Loucy (cell line): ENCODE results near the gene MGP.

Experiments used
- H2AFZ ChIP-seq: fragments of 200-600 bp; sonication (generic); 2 replicates; pipeline ENCODE4 v1.6.0; 2016; ENCODE audit warnings: antibody characterized with exemption, mild to moderate bottlenecking, low read length, moderate library complexity
- H3F3A ChIP-seq: fragments of 200-600 bp; 2 replicates; pipeline ENCODE4 v1.6.0; 2016; ENCODE audit warnings: antibody characterized with exemption, low read depth, mild to moderate bottlenecking
- H3K27me3 ChIP-seq: fragments of 200-600 bp; sonication (generic); 2 replicates; pipeline ENCODE4 v1.6.1; 2014; ENCODE audit warnings: low read length, mild to moderate bottlenecking; ENCODE audit not compliant: insufficient read depth, poor library complexity, severe bottlenecking
- H3K36me3 ChIP-seq: fragments of 200-600 bp; sonication (generic); 2 replicates; pipeline ENCODE4 v1.6.1; 2016; ENCODE audit warnings: low read length; ENCODE audit not compliant: insufficient read depth
- H3K4me1 ChIP-seq: fragments of 200-600 bp; sonication (generic); 2 replicates; pipeline ENCODE4 v1.5.1; 2014; ENCODE audit warnings: low read length, mild to moderate bottlenecking; ENCODE audit not compliant: insufficient read depth, poor library complexity, severe bottlenecking
- H3K4me2 ChIP-seq: fragments of 200-600 bp; sonication (generic); 2 replicates; pipeline ENCODE4 v1.6.0; 2014; ENCODE audit warnings: antibody characterized with exemption, low read length, low read depth, mild to moderate bottlenecking; ENCODE audit not compliant: poor library complexity, severe bottlenecking
- H3K4me3 ChIP-seq: fragments of 200-600 bp; sonication (generic); 2 replicates; pipeline ENCODE4 v1.5.1; 2014; ENCODE audit warnings: low read length, mild to moderate bottlenecking, mixed read lengths; ENCODE audit not compliant: poor library complexity, severe bottlenecking
- H3K79me2 ChIP-seq: fragments of 200-600 bp; sonication (generic); 2 replicates; pipeline ENCODE4 v1.6.1; 2014; ENCODE audit warnings: low read length; ENCODE audit not compliant: insufficient read depth
- H3K9ac ChIP-seq: fragments of 200-600 bp; sonication (generic); 2 replicates; pipeline ENCODE4 v1.6.0; 2014; ENCODE audit warnings: mild to moderate bottlenecking, low read depth, low read length, moderate library complexity; ENCODE audit not compliant: poor library complexity, severe bottlenecking
- H3K9me2 ChIP-seq: fragments of 200-600 bp; sonication (generic); replicated peaks from 2 replicates; pipeline ENCODE4 v1.6.1; 2016; ENCODE audit warnings: low read depth, low read length, mixed read lengths
- H3K9me3 ChIP-seq: fragments of 200-600 bp; sonication (generic); 2 replicates; pipeline ENCODE4 v1.6.1; 2014; ENCODE audit warnings: mild to moderate bottlenecking, antibody characterized with exemption, low read length, low read depth; ENCODE audit not compliant: insufficient read depth
- H4K20me1 ChIP-seq: fragments of 200-600 bp; sonication (generic); 2 replicates; pipeline ENCODE4 v1.6.0; 2014; ENCODE audit warnings: antibody characterized with exemption, low read length, mild to moderate bottlenecking; ENCODE audit not compliant: insufficient read depth, poor library complexity, severe bottlenecking
- EZH2phosphoT487 ChIP-seq: fragments of 200-600 bp; IDR thresholded peaks from 2 replicates; pipeline ENCODE4 v1.6.1; 2018; ENCODE audit warnings: antibody characterized with exemption, mild to moderate bottlenecking, moderate library complexity, borderline replicate concordance
- TF ChIP-seq, protein P1 (sequence below): fragments of 200-600 bp; sonication (generic); conservative IDR thresholded peaks from 2 replicates; pipeline ENCODE4 v1.5.1; 2014; ENCODE audit warnings: mild to moderate bottlenecking, antibody characterized with exemption, low read length

MGP gene

DNA sequence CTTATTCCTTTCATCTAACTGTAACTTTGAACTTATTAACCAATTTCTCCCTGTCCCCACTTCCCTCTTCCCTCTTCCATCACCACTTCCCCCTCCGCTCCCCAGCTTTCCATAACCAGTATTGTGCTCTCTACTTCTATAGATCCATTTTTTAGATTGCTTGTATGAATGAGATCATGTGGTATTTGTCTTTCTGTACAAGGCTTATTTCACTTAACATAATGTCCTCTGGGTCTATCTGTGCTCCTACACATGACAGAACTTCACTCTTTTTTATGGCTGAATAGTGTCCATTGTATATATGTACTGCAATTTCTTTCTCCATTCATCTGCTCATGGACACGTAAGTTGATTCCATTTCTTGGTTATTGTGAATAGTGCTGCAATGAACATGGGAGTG lies 38.3 kb upstream of the MGP start:
- no peaks in the 10 kb centered on the region for H3F3A ChIP-seq
- no peaks in the 10 kb centered on the region for H3K36me3 ChIP-seq
- H3K4me3 ChIP-seq = no peak overlapping the region
- H3K4me2 ChIP-seq = no peak overlapping the region
- H3K9me3 ChIP-seq = no peaks in the 10 kb centered on the region; the same call in 1 of the 2 replicates
- TF ChIP-seq, protein P1, sequence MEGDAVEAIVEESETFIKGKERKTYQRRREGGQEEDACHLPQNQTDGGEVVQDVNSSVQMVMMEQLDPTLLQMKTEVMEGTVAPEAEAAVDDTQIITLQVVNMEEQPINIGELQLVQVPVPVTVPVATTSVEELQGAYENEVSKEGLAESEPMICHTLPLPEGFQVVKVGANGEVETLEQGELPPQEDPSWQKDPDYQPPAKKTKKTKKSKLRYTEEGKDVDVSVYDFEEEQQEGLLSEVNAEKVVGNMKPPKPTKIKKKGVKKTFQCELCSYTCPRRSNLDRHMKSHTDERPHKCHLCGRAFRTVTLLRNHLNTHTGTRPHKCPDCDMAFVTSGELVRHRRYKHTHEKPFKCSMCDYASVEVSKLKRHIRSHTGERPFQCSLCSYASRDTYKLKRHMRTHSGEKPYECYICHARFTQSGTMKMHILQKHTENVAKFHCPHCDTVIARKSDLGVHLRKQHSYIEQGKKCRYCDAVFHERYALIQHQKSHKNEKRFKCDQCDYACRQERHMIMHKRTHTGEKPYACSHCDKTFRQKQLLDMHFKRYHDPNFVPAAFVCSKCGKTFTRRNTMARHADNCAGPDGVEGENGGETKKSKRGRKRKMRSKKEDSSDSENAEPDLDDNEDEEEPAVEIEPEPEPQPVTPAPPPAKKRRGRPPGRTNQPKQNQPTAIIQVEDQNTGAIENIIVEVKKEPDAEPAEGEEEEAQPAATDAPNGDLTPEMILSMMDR = no peak
- TF ChIP-seq EZH2phosphoT487 = no peak
- no peaks in the 10 kb centered on the region for H3K9me2 ChIP-seq
- no peaks in the 10 kb centered on the region for H4K20me1 ChIP-seq
- H3K27me3 ChIP-seq = no peaks in the 10 kb centered on the region
- no peak overlapping the region for H2AFZ ChIP-seq
- H3K9ac ChIP-seq = no peak overlapping the region
- no peaks in the 10 kb centered on the region for H3K79me2 ChIP-seq
- peaks cover 21% of the 10 kb centered on the region for H3K4me1 ChIP-seq

GRCh38 chr12:14921218-14921617 lies 35.6 kb upstream of the MGP start:
- Histone ChIP-seq H3K36me3 (no peaks in the 10 kb centered on the region), H4K20me1 (no peaks in the 10 kb centered on the region), H3K4me1 (peaks cover 21% of the 10 kb centered on the region), H3K27me3 (no peaks in the 10 kb centered on the region), H3K79me2 (no peaks in the 10 kb centered on the region), H2AFZ (peak overlapping the region; percentile 57; the same call in 1 of the 2 replicates), H3K4me2 (peak overlapping the region; percentile 57), H3K4me3 (peak overlapping the region; percentile 6), H3K9me2 (no peaks in the 10 kb centered on the region), H3K9me3 (no peaks in the 10 kb centered on the region; the same call in 1 of the 2 replicates), H3F3A (no peaks in the 10 kb centered on the region), H3K9ac (no peak overlapping the region)
- TF ChIP-seq, protein P1 = no peak
- no peak for TF ChIP-seq EZH2phosphoT487

DNA sequence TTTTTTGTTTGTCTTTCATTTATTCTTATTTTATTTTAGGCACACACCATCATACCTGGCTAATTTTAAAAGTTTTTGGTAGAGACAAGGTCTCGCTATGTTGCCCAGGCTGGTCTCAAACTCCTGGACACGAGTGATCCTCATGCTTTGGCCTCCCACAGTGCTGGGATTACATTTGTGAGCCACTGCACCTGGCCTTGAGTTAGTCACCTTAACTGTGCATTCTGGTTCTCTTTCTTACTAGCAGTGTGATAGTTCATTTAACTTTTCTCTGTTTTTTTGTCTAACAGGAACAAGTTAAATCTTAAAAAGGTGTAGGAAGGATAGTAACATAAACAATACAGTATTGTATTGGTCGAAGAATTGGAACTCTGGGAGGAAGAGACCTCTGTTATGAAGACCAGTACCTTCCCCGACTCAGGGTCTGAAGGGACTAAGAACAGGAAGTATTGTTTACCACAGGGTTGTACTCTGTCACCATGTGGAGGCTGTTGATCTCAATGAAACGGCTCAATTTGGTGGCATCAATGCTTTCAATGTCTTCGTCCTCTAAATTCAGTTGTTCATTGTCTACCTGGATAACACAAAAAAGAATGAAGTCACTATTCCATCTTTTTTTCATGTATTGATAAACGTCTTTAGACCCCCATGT lies 34.9 kb upstream of the MGP start:
- H3K4me3 ChIP-seq = peak overlapping the region; percentile 6
- no peaks in the 10 kb centered on the region for H3K79me2 ChIP-seq
- no peaks in the 10 kb centered on the region for H3F3A ChIP-seq
- TF ChIP-seq, protein P1 = no peak
- TF ChIP-seq EZH2phosphoT487 = no peak
- no peak overlapping the region for H3K9ac ChIP-seq
- no peaks in the 10 kb centered on the region; the same call in 1 of the 2 replicates for H3K9me3 ChIP-seq
- peak overlapping the region; percentile 57; the same call in 1 of the 2 replicates for H2AFZ ChIP-seq
- H3K4me2 ChIP-seq = peak overlapping the region; percentile 57
- no peaks in the 10 kb centered on the region for H3K36me3 ChIP-seq
- H3K4me1 ChIP-seq = peaks cover 21% of the 10 kb centered on the region
- H3K9me2 ChIP-seq = no peaks in the 10 kb centered on the region
- H3K27me3 ChIP-seq = no peaks in the 10 kb centered on the region
- no peaks in the 10 kb centered on the region for H4K20me1 ChIP-seq
